GM12878 (cell line): ENCODE measurements around the gene KRT24. TPM values are rescaled to one million over a fixed set of nuclear protein-coding genes. Genes with fewer than 3 reads are reported as not detected.

ENCODE experiments used
- polyA plus RNA-seq, 11 experiments: library from polyadenylated mRNA; depleted of rRNA in 4 of 11; unstranded in 6 of 11; stranded (reverse) in 5 of 11; fragments of >200 nt; fragmentation: Nextera tagmentation in 4 of 11; fragmentation: Illumina TruSeq in 1 of 11; extraction: Ambion mirVana in 4 of 11; extraction: Trizol in 1 of 11; gene quantifications; 1 replicate in 1 of 11; 2 replicates in 10 of 11; pipeline versions ENCODE4 v1.2.1 to v1.2.3, GENCODE V29; 2011 to 2016; ENCODE audit warnings: inconsistent platforms in 2 of 11, missing spikeins in 2 of 11, low read depth in 1 of 11
- total RNA-seq, 4 experiments: library from RNA; depleted of rRNA in 3 of 4; stranded (reverse); fragments of >200 nt in 3 of 4; fragmentation: Illumina TruSeq in 1 of 4; extraction: Trizol in 1 of 4; gene quantifications; 2 replicates each; pipeline versions ENCODE4 v1.2.1 to v1.2.3, GENCODE V29; 2013 to 2021

The KRT24 gene
- total and polyA plus RNA-seq, 10 of the 15 experiments (the other 5 are each of a cell fraction or from before 2014, with no cell fraction given), result not detected

Other genes starting within 250 kb of the KRT24 start
Only the 7 nearest of the 12 such genes appear.
- 91.5 and 109 TPM in 2 replicates for gene SMARCE1, start 55.9 kb downstream of the KRT24 start, total RNA-seq (2014; rRNA removed)
- gene SMARCE1, start 55.9 kb downstream of the KRT24 start, total RNA-seq (2014; rRNA removed; fragmentation: Illumina TruSeq; extraction: Trizol), result 137 and 141 TPM in 2 replicates
- 114 and 123 TPM in 2 replicates for gene SMARCE1, start 55.9 kb downstream of the KRT24 start, total RNA-seq (2021)
- 87.9 and 109 TPM in 2 replicates for gene SMARCE1, start 55.9 kb downstream of the KRT24 start, polyA plus RNA-seq (2011; rRNA removed)
- 171 and 201 TPM in 2 replicates for gene SMARCE1, start 55.9 kb downstream of the KRT24 start, polyA plus RNA-seq (2014; fragmentation: Illumina TruSeq; extraction: Trizol)
- gene SMARCE1, start 55.9 kb downstream of the KRT24 start, polyA plus RNA-seq (2014; fragmentation: Nextera tagmentation; extraction: Ambion mirVana), result 100 to 1,000 TPM; 124 to 145 TPM
- 92.9 and 95.7 TPM in 2 replicates for gene SMARCE1, start 55.9 kb downstream of the KRT24 start, polyA plus RNA-seq (2014; rRNA removed)
- 100 to 1,000 TPM; 184 to 191 TPM for gene SMARCE1, start 55.9 kb downstream of the KRT24 start, polyA plus RNA-seq (2016; fragmentation: Nextera tagmentation; extraction: Ambion mirVana)
- 0.51 and 0.60 TPM in 2 replicates for gene KRT222, start 38.6 kb downstream of the KRT24 start, total RNA-seq (2014; rRNA removed)
- 0.37 and 0.54 TPM in 2 replicates for gene KRT222, start 38.6 kb downstream of the KRT24 start, total RNA-seq (2014; rRNA removed; fragmentation: Illumina TruSeq; extraction: Trizol)
- 0.08 and 0.21 TPM in 2 replicates for gene KRT222, start 38.6 kb downstream of the KRT24 start, total RNA-seq (2021)
- gene KRT222, start 38.6 kb downstream of the KRT24 start, polyA plus RNA-seq (2011; rRNA removed), result 6.4 and 10.6 TPM in 2 replicates
- gene KRT222, start 38.6 kb downstream of the KRT24 start, polyA plus RNA-seq (2014; fragmentation: Illumina TruSeq; extraction: Trizol), result 0.44 and 1.1 TPM in 2 replicates
- under 1 TPM; 0.74 to 0.95 TPM for gene KRT222, start 38.6 kb downstream of the KRT24 start, polyA plus RNA-seq (2014; fragmentation: Nextera tagmentation; extraction: Ambion mirVana)
- gene KRT222, start 38.6 kb downstream of the KRT24 start, polyA plus RNA-seq (2014; rRNA removed), result 0.20 and 0.32 TPM in 2 replicates
- gene KRT222, start 38.6 kb downstream of the KRT24 start, polyA plus RNA-seq (2016; fragmentation: Nextera tagmentation; extraction: Ambion mirVana), result under 1 TPM in 1 of 2 experiments, not detected in 1; 0.31 TPM
- not detected in 2 replicates for gene KRT25, start 51.6 kb upstream of the KRT24 start, total RNA-seq (2014; rRNA removed)
- gene KRT25, start 51.6 kb upstream of the KRT24 start, total RNA-seq (2014; rRNA removed; fragmentation: Illumina TruSeq; extraction: Trizol), result not detected in 2 replicates
- not detected in 2 replicates for gene KRT25, start 51.6 kb upstream of the KRT24 start, total RNA-seq (2021)
- not detected in 2 replicates for gene KRT25, start 51.6 kb upstream of the KRT24 start, polyA plus RNA-seq (2011; rRNA removed)
- not detected in 2 replicates for gene KRT25, start 51.6 kb upstream of the KRT24 start, polyA plus RNA-seq (2014; fragmentation: Illumina TruSeq; extraction: Trizol)
- gene KRT25, start 51.6 kb upstream of the KRT24 start, polyA plus RNA-seq (2014; fragmentation: Nextera tagmentation; extraction: Ambion mirVana), result not detected
- not detected in 2 replicates for gene KRT25, start 51.6 kb upstream of the KRT24 start, polyA plus RNA-seq (2014; rRNA removed)
- not detected for gene KRT25, start 51.6 kb upstream of the KRT24 start, polyA plus RNA-seq (2016; fragmentation: Nextera tagmentation; extraction: Ambion mirVana)
- gene KRT26, start 68.4 kb upstream of the KRT24 start, total RNA-seq (2014; rRNA removed), result not detected in 2 replicates
- gene KRT26, start 68.4 kb upstream of the KRT24 start, total RNA-seq (2014; rRNA removed; fragmentation: Illumina TruSeq; extraction: Trizol), result not detected in 2 replicates
- not detected in 2 replicates for gene KRT26, start 68.4 kb upstream of the KRT24 start, total RNA-seq (2021)
- gene KRT26, start 68.4 kb upstream of the KRT24 start, polyA plus RNA-seq (2011; rRNA removed), result not detected in 2 replicates
- not detected in 2 replicates for gene KRT26, start 68.4 kb upstream of the KRT24 start, polyA plus RNA-seq (2014; fragmentation: Illumina TruSeq; extraction: Trizol)
- gene KRT26, start 68.4 kb upstream of the KRT24 start, polyA plus RNA-seq (2014; fragmentation: Nextera tagmentation; extraction: Ambion mirVana), result not detected
- gene KRT26, start 68.4 kb upstream of the KRT24 start, polyA plus RNA-seq (2014; rRNA removed), result not detected in 2 replicates
- gene KRT26, start 68.4 kb upstream of the KRT24 start, polyA plus RNA-seq (2016; fragmentation: Nextera tagmentation; extraction: Ambion mirVana), result not detected
- not detected in 2 replicates for gene KRT27, start 78.8 kb upstream of the KRT24 start, total RNA-seq (2014; rRNA removed)
- not detected in 2 replicates for gene KRT27, start 78.8 kb upstream of the KRT24 start, total RNA-seq (2014; rRNA removed; fragmentation: Illumina TruSeq; extraction: Trizol)
- not detected in 2 replicates for gene KRT27, start 78.8 kb upstream of the KRT24 start, total RNA-seq (2021)
- 0.20 TPM in 1 of 2 replicates, not detected in the other for gene KRT27, start 78.8 kb upstream of the KRT24 start, polyA plus RNA-seq (2011; rRNA removed)
- gene KRT27, start 78.8 kb upstream of the KRT24 start, polyA plus RNA-seq (2014; fragmentation: Illumina TruSeq; extraction: Trizol), result not detected in 2 replicates
- gene KRT27, start 78.8 kb upstream of the KRT24 start, polyA plus RNA-seq (2014; fragmentation: Nextera tagmentation; extraction: Ambion mirVana), result not detected
- not detected in 2 replicates for gene KRT27, start 78.8 kb upstream of the KRT24 start, polyA plus RNA-seq (2014; rRNA removed)
- not detected for gene KRT27, start 78.8 kb upstream of the KRT24 start, polyA plus RNA-seq (2016; fragmentation: Nextera tagmentation; extraction: Ambion mirVana)
- gene KRT28, start 96.2 kb upstream of the KRT24 start, total RNA-seq (2014; rRNA removed), result not detected in 2 replicates
- not detected in 2 replicates for gene KRT28, start 96.2 kb upstream of the KRT24 start, total RNA-seq (2014; rRNA removed; fragmentation: Illumina TruSeq; extraction: Trizol)
- not detected in 2 replicates for gene KRT28, start 96.2 kb upstream of the KRT24 start, total RNA-seq (2021)
- gene KRT28, start 96.2 kb upstream of the KRT24 start, polyA plus RNA-seq (2011; rRNA removed), result not detected in 2 replicates
- not detected in 2 replicates for gene KRT28, start 96.2 kb upstream of the KRT24 start, polyA plus RNA-seq (2014; fragmentation: Illumina TruSeq; extraction: Trizol)
- not detected for gene KRT28, start 96.2 kb upstream of the KRT24 start, polyA plus RNA-seq (2014; fragmentation: Nextera tagmentation; extraction: Ambion mirVana)
- not detected in 2 replicates for gene KRT28, start 96.2 kb upstream of the KRT24 start, polyA plus RNA-seq (2014; rRNA removed)
- not detected for gene KRT28, start 96.2 kb upstream of the KRT24 start, polyA plus RNA-seq (2016; fragmentation: Nextera tagmentation; extraction: Ambion mirVana)
- 5.7 and 12.4 TPM in 2 replicates for gene KRT10, start 118.9 kb upstream of the KRT24 start, total RNA-seq (2014; rRNA removed)
- 10.8 and 11.1 TPM in 2 replicates for gene KRT10, start 118.9 kb upstream of the KRT24 start, total RNA-seq (2014; rRNA removed; fragmentation: Illumina TruSeq; extraction: Trizol)
- 34.8 and 36.4 TPM in 2 replicates for gene KRT10, start 118.9 kb upstream of the KRT24 start, total RNA-seq (2021)
- gene KRT10, start 118.9 kb upstream of the KRT24 start, polyA plus RNA-seq (2011; rRNA removed), result 21.3 and 41.6 TPM in 2 replicates
- gene KRT10, start 118.9 kb upstream of the KRT24 start, polyA plus RNA-seq (2014; fragmentation: Illumina TruSeq; extraction: Trizol), result 11.1 and 14.4 TPM in 2 replicates
- gene KRT10, start 118.9 kb upstream of the KRT24 start, polyA plus RNA-seq (2014; fragmentation: Nextera tagmentation; extraction: Ambion mirVana), result 10 to 100 TPM; 16.0 to 37.0 TPM
- 26.6 and 27.1 TPM in 2 replicates for gene KRT10, start 118.9 kb upstream of the KRT24 start, polyA plus RNA-seq (2014; rRNA removed)
- 10 to 100 TPM; 78.7 to 98.5 TPM for gene KRT10, start 118.9 kb upstream of the KRT24 start, polyA plus RNA-seq (2016; fragmentation: Nextera tagmentation; extraction: Ambion mirVana)